GM19043 (cell line): ENCODE measurements around the gene MAML3.

ENCODE experiments used
- ATAC-seq: cut with Tn5 transposase; IDR thresholded peaks from one replicate; pipeline ENCODE4 v1.9.1; 2021; ENCODE audit warnings: low read depth; ENCODE audit not compliant: unreplicated experiment

The MAML3 gene

DNA sequence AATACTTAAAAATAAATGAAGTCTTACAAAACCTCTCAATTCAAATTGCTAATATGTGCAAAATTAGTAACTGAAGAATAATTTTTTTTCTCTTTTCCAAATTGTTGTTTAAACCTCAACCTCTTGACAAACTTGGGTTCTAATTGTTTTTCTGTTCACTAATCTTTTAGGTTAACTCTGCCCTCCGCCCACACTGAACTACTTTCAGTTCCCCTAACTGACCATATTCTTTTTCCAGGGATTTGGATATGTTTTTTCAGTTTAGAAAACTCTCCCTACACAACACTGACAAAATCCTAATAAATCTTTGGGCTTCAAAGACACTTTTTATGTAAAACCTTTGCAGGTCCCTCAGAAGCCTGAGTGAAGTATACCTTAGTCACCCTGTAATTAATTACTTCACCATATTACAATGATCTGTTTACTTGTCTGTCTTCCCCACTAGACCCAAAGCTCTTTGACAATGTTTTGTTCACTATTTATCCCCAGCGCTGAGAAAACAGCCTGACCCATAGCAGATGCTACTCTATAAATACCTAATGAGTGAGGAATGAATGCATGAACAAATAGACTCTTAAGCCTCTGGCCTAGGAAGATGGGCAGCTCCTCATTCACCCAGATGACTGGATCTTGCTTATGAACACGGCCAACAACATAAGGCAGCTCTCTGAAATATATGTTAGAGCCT lies 134.9 kb downstream of the MAML3 start:
- no peak for ATAC-seq

DNA sequence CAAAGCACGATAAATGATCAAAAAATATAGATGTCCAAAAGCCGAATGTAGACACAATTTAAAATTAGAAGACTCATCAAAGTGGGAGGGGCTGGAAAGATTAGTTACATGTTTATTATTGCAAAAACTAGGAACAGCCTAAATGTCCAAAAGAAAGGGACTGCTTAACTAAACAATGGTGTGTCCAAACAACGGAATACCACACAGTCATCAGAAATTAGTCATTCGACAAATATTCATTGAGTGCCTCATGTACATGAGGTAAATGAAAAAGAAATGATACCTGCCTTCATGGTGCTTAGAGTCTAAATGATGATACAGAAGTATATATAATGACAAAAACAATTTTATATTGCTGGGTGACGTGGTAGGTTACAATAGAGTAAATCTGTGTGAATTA lies 139.7 kb downstream of the MAML3 start:
- ATAC-seq, result no peak

DNA sequence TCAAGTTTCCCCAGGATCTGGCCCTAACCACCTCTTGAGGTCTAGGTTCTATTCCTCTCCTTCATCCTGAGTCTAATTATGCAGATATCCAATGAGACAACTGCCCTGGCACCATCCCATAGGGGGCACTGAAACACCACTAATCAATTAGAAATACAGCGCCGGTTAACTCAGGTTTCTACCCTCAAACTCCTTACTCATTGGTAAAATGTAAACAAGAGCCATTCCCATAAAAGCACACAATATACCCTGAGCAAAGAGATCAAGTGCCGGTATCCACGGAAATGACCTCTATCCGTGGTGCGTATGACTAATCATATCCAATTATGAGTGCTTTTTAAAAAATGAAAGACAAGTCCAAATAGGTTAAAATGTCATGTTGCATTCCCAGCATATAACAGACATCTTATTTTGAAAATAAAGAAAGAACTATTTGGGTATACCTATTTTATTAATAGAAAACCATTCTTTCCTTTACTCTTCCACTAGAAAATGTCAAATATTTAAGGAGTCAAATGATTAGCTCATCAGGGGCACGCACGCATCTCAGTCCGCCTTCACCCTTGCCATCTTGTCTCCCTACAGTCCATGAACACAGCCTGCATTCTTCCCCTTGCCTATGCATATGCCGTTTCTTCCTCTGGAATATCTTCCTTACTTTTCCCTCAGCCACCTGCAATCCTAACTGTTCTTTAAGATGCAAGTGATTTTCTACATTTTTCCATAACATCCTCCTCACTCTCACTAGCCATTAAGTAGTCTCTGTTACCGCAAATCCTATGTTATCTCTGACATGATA lies 141.1 kb downstream of the MAML3 start:
- no peak for ATAC-seq

DNA sequence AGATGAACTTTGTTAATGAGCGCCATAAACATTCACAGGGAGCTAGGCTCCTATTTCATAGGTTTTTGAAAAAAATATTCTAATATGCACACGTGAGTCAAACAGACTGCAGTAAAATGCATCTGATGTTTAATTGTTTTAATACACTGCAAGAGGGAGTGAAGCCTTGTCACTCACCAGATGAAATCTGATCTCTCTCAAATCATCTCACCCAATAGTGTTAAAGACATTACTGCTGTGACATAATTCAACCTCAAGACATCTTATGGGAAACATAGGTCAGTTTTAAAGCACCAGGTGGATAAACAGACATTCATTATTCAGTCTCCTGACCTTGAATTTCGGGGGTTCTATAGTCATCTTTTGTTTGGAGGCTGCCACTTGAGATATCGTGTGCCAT lies 148.3 kb downstream of the MAML3 start:
- no peak for ATAC-seq

DNA sequence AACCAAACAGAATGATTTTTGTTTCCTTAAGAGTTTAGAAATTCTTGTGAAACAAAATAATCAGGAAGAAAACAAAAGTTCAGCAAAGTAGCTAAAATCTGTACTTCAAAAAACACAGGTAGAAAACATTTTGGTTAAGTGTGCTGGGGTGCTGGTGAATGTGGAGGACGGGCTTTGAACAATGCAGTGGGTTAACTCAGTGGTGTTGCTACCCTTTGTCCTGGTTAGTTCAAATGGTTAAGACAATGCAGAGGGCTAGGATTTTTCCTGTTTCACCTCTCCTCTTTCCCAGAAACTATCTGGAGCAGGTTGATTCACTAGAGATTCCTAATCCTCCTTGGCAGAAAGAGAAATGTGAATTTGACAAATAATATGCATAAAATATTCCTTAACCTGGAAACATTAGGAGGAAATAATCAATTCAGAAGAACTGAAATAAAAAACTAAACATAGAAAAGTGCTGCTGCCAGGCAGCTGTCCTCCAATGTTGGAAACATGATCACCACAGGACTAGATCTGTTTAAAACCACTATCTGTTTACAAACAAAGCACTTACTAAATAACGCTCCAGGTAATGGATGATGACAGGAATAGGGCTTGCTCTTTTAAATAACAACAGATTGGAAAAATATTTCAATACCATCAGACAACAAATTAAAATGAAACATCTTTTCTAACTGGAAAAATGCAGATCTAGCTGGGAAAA lies 148.9 kb downstream of the MAML3 start:
- no peak for ATAC-seq

DNA sequence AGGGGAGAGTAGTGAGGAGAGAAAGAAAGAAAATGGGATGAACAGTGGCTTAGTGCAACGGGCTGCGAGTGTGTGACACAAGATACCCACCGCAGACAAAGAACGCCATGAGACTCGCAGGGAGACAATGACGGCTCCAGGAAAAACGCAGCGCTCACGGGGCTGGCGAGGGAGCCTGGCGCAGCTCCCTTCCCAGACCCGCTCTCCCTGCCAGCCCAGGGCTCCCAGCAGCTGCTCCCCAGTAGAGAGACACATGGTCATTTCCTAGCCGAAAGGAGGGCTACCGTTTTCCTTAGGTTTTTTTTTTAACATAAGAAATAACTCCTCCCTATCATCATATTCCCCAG lies 149.5 kb downstream of the MAML3 start:
- ATAC-seq, result no peak

DNA sequence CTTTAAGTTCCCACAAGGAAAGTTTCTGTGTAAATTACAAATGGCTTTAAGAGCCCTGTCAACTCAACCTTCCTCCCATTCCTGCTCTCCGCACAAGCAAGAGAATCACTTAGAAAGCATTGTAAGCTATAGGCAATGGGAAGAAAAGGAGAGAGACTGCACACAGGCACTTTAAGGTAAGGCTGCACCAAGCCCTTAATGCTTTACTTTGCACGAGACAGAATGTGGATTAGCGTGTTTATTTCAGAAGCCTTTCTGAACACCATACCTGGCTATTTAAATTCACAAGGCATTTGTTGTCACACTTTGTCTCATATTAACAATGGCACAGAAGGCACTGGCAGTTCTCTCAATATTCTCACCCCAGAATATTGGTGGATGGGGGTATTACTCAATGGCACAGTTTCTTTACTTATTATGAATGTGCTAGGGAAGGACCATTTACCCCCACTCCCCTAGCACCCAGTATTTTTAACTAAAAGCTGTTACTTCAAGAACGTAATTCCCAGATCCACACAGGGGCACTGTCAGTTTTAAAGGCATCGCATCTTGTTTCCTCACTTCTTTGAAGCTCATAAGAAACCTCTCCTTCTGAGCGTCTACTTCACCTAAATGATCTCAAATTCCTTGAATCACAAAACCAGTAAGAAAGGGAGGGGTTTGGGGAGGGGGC lies 150.0 kb downstream of the MAML3 start:
- ATAC-seq, result no peak

DNA sequence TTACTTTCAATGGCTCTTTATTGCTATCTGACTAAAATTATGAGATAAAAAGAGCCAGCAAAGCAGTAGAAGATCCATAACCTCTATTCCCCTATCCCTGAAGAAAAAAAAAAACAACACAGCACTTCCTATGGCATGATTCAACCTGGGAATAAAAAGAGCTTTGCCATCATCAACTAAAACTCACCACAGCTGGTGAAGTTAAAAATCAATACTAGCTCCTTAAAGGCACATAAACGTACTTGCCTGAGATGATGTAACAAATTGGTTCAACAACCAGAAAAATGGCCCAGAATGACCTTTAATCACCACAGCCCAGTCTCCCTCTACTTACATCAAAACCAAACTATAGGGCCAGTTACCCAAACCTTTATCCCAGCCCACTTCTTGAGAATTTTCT lies 153.8 kb downstream of the MAML3 start:
- no peak for ATAC-seq

DNA sequence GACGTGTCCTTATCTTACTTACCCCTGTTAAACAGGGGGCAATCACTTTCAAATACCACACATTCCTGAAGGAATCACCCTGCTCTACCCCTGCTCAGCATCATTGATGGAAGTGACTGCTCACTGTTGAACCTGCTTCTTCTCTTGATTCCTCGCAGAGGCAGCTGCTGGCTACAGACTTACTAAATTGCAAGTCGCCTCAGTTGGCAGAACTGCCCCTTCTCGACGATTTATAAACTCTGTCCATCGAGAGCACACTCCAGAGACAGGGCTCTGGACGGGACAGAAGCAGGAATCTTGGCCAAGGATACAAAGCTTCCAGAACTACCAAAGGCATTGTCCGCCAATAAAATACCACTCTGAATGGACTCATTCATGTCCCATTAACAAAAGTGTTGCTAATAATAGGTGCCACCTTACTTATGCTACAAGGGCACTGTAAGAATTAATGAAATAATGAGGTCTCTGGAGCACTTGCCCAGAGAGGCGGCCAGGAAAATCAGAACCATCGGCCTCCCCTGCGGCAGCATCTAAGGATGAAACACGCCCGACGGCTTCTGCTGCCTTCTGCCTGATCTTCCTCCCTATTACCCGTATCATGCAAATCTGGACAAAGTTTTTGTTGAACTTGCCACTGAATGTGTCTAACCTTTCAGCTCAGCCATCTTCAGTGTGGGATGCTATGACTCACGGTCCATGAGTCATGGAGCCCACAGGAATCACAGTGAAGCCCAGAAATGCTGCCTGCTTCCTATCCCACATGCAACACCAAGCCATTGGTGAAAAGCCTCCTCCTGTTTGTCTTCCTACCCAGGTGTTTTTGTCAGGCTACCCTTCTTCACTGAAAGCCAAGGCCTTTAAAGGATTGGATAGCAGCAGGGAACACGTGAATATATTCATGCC lies 164.9 kb downstream of the MAML3 start:
- no peak for ATAC-seq

DNA sequence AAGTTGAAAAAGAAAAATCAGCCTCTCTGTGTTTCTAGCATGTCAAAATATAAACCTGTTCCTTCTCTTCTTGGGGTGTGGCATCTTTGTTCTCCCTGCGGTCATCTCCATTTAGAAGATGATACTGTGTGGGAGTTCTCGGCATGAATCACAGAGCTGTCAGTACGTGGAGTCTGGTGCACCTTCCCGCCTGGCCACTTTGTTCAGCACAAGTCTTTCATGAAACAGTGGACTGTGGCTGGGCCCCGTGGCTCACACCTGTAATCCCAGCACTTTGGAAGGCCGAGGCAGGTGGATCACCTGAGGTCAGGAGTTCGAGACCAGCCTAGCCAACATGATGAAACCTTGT lies 166.5 kb downstream of the MAML3 start:
- ATAC-seq, result no peak

DNA sequence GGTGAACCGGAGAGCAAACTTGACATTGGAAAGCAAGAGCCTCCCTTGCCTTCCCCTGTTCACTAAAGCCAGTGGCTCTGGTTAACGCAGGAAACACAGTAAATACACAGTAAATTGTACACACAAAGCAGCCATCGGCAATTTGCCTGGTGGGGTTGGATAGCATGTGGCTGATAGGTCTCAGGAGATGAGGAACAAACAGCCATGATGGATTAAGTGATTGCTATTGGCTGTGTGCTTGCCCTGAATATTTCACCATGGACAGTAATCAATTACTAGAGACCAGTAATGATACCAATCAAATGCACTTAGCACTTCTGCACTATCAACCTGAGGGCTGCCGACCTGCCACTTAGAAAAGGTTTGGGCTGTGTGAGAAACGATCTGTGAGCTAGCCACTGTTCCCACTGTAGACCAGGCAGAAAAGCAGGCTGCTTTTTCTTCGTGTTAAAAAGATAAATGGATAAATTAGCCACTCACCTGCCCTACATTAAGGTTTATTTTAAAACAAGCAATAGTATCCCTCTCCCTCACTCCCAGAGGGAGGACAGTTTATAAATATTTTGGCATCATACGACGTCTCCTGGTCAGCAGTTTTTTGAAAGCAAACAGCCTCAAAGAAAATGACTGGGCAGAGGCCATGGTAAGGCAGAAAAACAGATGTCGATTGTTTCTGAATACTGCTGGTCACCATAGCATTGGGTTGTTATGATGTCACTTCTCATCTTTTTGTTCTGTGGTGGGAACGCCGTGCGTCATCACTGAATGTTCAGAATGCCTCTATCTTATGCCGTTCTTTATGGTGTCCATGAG lies 167.1 kb downstream of the MAML3 start:
- no peak for ATAC-seq

DNA sequence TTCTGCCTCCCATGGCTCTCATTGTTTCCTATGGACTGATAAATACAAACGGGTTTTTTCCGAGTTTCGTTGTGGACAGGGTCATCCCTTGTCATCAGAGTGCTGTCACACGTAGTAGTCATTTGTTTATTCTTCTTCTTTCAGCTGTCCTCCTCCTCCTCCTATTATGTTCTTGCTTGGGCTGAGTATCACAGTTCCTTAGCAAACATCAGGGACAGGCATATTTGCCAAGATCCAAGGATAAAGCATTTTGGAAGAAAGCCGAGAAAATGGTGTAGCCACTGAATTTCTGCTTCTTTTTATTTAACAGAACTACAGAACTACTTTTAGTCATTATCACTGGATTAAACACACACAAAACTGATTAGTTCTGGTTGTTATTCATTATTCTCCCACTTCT lies 167.9 kb downstream of the MAML3 start:
- no peak for ATAC-seq

DNA sequence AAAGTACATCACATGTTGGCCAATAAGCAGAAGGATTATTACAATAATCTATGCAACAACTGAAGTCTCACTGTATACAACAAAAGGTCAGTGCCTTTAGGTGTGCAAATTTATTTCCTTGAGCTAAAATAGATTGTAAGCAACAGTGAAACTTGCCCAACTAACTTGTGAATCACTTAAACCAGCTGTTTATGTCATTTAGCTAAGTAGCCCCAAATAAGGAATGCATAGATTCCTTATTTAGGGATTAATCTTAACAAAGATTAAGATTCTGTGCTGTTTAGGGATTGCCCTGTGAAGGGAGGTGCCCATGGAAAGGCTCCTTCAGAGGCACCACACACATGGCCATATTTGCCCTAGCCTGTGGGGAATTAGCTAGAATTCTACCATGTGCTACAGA lies 168.6 kb downstream of the MAML3 start:
- no peak for ATAC-seq

DNA sequence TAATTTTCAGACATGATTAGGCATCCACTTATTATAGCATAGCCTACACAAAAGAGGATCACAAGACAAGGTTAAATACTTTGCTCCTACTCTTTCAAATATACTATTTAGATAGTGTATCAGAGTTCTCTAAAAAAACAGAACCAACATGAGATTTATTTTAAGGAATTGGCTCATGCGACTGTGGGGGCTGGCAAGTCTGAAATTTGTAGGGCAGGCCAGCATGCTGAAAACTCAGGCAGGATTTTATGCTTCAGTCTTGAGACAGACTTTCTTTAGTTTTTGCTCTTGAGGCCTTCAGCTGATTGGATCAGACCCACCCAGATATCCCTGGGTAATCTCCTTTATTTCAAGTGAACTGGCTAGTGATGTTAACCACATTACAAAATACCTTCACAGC lies 169.5 kb downstream of the MAML3 start:
- ATAC-seq, result no peak

DNA sequence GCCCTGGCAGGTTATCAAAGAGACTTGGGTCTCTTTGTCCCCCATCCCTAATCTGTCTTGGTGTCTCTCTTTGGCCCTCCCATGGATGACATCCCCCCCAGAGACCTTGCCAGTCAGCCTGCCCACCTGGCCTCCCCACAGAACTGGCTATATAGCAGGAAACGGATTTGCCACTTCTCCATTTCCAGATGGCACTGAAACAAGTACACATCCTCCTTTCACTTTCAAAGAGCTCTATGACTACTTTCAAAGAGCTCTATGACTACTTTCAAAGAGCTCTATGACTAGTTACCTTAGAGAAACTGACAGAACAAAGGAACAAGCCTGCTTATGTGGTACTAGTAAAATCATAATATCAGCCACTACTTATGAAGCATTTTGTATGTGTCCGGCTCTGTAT lies 175.3 kb downstream of the MAML3 start:
- peak; percentile 89 for ATAC-seq

DNA sequence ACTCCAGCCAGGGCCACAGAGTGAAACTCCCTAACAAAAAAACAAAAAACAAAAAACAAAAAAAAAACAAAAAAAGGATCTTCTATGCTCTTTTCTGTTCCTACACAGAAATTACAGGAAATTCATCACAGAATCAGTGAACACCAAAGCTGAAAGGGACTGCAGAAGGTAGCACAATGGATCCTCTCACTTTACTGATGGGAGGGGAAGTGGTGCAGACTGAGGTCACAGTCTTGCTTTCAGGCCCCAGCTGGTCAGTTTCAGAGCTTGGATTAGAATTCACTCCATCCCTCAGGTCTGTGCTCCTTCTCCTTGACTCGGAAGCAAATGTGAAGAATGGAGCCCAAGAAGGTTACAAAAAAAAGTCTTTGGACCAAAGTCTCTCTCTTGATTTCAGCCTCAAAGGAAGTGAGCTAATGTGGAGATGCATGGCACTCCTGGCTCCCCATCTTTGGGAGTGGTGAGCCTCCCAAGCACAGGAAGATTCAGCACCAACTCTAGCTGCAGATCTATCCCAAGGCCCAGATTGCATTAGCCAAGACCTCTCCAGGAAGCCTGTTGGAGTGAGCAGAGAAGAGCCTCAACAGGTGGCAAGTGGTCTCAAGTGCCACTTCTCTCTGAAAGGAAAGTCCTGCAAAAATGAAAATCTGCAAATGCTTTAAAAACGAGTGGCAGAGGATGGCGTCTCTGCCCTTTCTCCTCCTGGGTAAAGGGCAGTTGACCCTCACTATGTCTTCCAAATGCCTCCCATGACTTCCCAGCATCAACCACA lies 176.0 kb downstream of the MAML3 start:
- no peak for ATAC-seq

DNA sequence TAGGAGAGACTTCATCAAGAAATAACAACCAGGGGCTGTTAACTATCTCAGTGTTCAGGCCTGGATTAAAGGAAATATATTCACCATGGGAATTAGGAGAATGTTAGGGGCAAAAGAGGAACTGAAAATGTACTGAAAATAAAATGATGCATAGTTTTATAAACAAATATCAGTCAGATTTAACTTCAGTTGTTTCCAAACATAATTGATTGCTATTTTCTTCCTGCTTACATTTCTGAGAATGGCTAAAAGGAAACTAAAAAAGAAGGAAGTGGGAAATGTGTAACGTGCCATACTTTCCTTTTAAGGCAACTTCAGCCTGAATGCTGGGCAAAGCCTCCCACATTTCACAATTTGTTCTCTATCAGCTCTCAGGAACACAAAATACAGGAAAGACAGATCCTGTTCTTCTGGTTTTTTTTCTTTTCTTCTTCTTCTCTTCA lies 178.1 kb downstream of the MAML3 start:
- ATAC-seq, result no peak

DNA sequence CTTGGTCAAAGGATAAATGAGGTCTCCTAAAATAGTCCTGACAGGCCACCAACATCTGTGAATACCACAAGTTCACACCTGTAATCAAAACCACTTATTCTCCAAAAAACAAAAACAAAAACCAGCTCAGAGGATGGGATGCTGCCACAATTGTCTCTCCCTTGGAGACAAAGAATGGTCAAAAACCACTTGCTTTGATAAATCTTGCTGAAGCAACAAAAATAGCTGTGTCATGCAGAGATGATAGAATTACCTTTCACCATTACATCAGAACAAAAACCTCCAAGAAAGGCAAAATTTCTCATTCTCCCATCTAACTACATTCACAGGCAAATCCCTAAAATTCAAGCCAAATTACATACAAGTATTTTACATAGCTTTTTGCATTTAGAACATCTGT lies 180.4 kb downstream of the MAML3 start:
- no peak for ATAC-seq

DNA sequence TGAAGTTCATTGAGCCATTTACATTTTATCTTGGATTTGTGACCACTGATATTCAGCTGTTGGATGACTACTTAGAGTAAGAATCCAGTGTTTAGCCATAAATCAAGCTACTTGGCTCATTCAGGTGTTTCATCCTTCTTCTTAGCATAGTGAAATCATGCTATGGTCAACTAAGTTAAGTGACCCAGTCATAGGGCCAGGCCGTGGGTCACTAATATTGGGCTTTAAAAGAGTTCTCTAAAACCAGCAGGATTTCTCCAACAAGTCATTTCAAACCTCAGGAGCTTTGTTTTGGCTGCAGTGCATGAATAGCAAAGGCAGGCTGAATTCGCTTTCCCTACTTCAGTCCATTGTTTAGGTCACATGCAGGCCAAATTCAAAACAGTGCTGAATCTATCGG lies 181.0 kb downstream of the MAML3 start:
- no peak for ATAC-seq
